ENCODE results near the gene TMEM220.
A peak's percentile ranks its signal among the peaks of the same experiment; 100 is the strongest.
"Not testable (repeated sequence)": the region's sequence is repeated elsewhere in the genome, so short reads cannot be mapped to it uniquely, and the experiment has no call there.

TMEM220 gene

DNA sequence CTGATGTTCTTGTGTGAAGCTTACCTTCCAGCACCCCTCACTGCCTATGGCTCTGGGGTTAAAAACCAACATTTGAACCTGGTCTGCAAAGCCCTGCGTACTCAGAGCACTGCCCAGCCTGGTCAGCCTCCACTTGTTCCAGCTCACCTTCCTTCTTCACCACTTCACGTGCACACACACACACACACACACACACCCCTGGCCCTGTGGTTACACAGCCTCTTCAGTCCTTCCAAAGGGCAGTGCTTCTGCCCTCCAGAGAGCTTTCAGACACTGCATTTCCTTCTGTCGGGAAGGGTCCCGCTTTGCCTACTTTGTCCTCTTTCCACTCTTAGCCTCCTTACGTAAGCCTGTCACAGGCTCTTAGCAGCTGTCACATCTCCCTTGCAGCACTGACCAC, 9.6 kb upstream of the TMEM220 start:
- no peak overlapping the region for H3K4me3 ChIP-seq (replicated peaks in 1 of 2; ENCODE audit: low read depth in 2 of 2, low read length in 2 of 2)
- no peak for DNase-seq (ENCODE audit: low read depth in 2 of 2)
- TF ChIP-seq, protein P1, sequence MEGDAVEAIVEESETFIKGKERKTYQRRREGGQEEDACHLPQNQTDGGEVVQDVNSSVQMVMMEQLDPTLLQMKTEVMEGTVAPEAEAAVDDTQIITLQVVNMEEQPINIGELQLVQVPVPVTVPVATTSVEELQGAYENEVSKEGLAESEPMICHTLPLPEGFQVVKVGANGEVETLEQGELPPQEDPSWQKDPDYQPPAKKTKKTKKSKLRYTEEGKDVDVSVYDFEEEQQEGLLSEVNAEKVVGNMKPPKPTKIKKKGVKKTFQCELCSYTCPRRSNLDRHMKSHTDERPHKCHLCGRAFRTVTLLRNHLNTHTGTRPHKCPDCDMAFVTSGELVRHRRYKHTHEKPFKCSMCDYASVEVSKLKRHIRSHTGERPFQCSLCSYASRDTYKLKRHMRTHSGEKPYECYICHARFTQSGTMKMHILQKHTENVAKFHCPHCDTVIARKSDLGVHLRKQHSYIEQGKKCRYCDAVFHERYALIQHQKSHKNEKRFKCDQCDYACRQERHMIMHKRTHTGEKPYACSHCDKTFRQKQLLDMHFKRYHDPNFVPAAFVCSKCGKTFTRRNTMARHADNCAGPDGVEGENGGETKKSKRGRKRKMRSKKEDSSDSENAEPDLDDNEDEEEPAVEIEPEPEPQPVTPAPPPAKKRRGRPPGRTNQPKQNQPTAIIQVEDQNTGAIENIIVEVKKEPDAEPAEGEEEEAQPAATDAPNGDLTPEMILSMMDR (IDR thresholded peaks at IDR 0.05; ENCODE audit: low read depth, low read length), result no peak

DNA sequence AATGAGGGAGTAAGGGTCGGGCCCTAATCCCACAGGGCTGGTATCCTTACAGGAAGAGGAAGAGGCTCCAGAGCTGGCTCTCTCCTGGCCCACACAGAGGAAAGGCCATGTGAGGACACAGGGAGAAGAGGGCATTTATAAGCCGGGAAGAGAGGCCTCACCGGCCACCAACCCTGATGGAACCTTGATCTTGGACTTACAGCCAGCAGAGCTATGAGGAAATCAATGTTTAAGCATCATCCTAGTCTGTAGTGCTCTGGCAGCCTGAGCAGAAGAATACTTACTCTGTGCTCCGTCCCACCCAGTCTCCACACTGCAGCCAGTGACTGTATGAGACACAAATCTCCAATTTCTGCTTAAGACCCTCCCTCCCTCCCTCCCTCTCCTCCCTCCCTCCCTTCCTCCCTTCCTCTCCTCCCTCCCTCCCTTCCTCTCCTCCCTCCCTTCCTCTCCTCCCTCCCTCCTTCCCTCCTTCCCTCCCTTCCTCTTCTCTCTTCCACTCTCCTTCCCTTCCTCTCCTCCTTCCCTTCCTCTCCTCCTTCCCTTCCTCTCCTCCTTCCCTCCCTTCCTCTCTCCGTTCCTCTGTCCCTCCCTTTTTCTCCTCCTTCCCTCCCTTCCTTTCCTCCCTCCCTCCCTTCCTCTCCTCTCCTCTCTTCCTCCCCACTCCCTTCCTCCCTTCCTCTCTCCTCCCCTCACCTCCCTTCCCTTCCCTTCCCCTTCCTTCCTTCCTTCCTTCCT, 8.9 kb upstream of the TMEM220 start:
- TF ChIP-seq, protein P1 (IDR thresholded peaks at IDR 0.05; ENCODE audit: low read depth, low read length), result no peak
- no peak for DNase-seq (ENCODE audit: low read depth in 2 of 2)
- H3K4me3 ChIP-seq (replicated peaks in 1 of 2; ENCODE audit: low read depth in 2 of 2, low read length in 2 of 2), result no peak overlapping the region

DNA sequence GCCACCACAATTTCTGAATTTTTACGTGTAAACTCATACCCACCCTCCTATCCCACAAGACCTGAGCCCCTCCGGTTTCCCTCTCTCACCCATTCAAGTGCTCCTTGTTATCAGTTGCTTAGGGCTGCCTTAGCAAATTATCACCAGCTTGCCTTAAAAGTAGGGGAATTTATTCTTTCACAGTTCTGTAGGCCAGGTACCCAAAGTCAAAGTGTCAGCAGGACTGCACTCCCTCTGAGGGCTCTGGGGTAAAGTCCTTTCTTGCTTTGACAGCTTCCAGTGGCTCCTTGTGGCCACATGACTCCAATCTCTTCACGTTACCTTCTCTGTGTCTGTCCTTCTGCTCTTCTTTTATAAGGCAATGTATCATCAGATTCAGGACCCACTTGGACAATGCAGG, 7.9 kb upstream of the TMEM220 start:
- TF ChIP-seq, protein P1 (IDR thresholded peaks at IDR 0.05; ENCODE audit: low read depth, low read length), result no peak
- DNase-seq (ENCODE audit: low read depth in 2 of 2), result no peak
- H3K4me3 ChIP-seq (replicated peaks in 1 of 2; ENCODE audit: low read depth in 2 of 2, low read length in 2 of 2), result no peak overlapping the region

DNA sequence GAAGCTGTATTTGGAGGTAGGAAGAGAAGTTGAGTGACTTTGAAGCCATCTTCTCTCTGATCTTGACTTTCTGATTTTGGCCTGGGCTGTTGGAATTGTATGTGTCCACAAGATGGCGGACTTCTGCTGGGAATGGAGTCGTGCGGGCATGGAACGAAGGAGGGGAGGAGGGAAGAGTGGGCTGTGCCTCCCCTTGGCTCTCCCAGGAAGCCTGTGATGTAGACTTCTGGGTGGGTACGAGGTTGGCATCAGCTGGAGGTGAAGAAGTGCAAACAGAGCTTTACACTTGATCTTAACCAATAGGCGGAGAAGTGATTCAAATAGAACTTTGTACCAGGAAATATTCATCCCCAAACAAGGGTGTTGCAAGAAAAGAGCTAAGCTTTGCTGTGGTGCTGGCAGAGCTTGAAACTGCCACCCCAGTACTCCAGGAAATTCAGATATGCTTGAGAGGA, 7.4 kb upstream of the TMEM220 start:
- TF ChIP-seq, protein P1 (IDR thresholded peaks at IDR 0.05; ENCODE audit: low read depth, low read length), result peak; percentile 83
- H3K4me3 ChIP-seq (replicated peaks in 1 of 2; ENCODE audit: low read depth in 2 of 2, low read length in 2 of 2), result no peak overlapping the region
- DNase-seq (ENCODE audit: low read depth in 2 of 2), result peak; percentile 70 to 73

GRCh38 chr17:10735821-10736220, 6.0 kb upstream of the TMEM220 start:
- TF ChIP-seq, protein P1 (IDR thresholded peaks at IDR 0.05; ENCODE audit: low read depth, low read length), result no peak
- no peak for DNase-seq (ENCODE audit: low read depth in 2 of 2)
- no peak overlapping the region for H3K4me3 ChIP-seq (replicated peaks in 1 of 2; ENCODE audit: low read depth in 2 of 2, low read length in 2 of 2)

GRCh38 chr17:10735251-10735650, 5.4 kb upstream of the TMEM220 start:
- no peak overlapping the region for H3K4me3 ChIP-seq (replicated peaks in 1 of 2; ENCODE audit: low read depth in 2 of 2, low read length in 2 of 2)
- TF ChIP-seq, protein P1 (IDR thresholded peaks at IDR 0.05; ENCODE audit: low read depth, low read length), result no peak
- no peak for DNase-seq (ENCODE audit: low read depth in 2 of 2)

GRCh38 chr17:10733666-10734065, 3.8 kb upstream of the TMEM220 start:
- H3K4me3 ChIP-seq (replicated peaks in 1 of 2; ENCODE audit: low read depth in 2 of 2, low read length in 2 of 2), result no peak overlapping the region
- TF ChIP-seq, protein P1 (IDR thresholded peaks at IDR 0.05; ENCODE audit: low read depth, low read length), result no peak

DNA sequence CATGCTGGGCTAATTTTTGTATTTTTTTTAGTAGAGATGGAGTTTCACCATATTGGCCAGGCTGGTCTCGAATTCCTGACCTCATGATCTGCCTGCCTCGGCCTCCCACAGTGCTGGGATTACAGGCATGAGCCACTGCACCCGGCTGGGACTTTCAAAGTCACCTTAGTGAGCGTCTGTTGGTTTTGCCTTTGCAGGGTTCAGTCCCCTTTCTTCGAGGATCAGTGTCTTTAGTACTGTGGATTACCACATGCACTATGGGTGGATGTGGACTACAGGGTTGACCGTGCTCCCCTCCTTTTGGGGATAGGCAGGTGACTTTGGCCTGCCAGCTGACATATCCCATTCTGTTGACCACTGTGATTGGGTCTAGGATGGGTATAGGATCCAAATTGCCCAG, 2.3 kb upstream of the TMEM220 start:
- not testable (repeated sequence) for DNase-seq (ENCODE audit: low read depth in 2 of 2); H3K4me3 ChIP-seq (replicated peaks in 1 of 2; ENCODE audit: low read depth in 2 of 2, low read length in 2 of 2)

More at GRCh38 chr17:10733666-10734065, 3.8 kb upstream of the TMEM220 start:
- DNase-seq (ENCODE audit: low read depth in 2 of 2), result no peak
